MCF 10A (cell line): ENCODE measurements around the gene SYF2. TPM values are rescaled to one million over a fixed set of nuclear protein-coding genes. Genes with fewer than 3 reads are reported as not detected.

ENCODE experiments used
- BruUV-seq: library from RNA; stranded (reverse); fragments of 400-500 nt; replicated peaks from 2 replicates; lab custom pipeline; 2021; lab: Mats Ljungman, UMichigan
- CTCF ChIA-PET: fragments of 300-600 bp; sonication (Branson Sonifier 250); formaldehyde crosslinking; extraction: SDS; loops from one replicate; lab custom pipeline; 2021; ENCODE audit warnings: antibody characterized with exemption, inconsistent platforms; lab: Yijun Ruan, JAX
- POLR2A ChIA-PET: fragments of 300-600, 350-650 bp; sonication (Branson Sonifier 250); formaldehyde crosslinking; extraction: SDS; loops from one replicate; lab custom pipeline; 2020; ENCODE audit warnings: antibody characterized with exemption, inconsistent platforms; lab: Yijun Ruan, JAX
- DNase-seq: peaks from one replicate; pipeline ENCODE4 v3.0.0-alpha.2; 2018; ENCODE audit not compliant: unreplicated experiment
- H3K27ac Mint-ChIP-seq: one replicate; pipeline ENCODE4 v1.8.0; 2022; ENCODE audit warnings: mild to moderate bottlenecking, low read depth, mixed read lengths; ENCODE audit not compliant: unreplicated experiment
- H3K27me3 Mint-ChIP-seq: one replicate; pipeline ENCODE4 v1.8.0; 2022; ENCODE audit warnings: mixed read lengths; ENCODE audit not compliant: insufficient read depth, unreplicated experiment
- H3K36me3 Mint-ChIP-seq: one replicate; pipeline ENCODE4 v1.8.0; 2022; ENCODE audit warnings: mild to moderate bottlenecking, moderate library complexity, mixed read lengths; ENCODE audit not compliant: insufficient read depth, unreplicated experiment
- H3K4me1 Mint-ChIP-seq: one replicate; pipeline ENCODE4 v1.8.0; 2022; ENCODE audit warnings: mixed read lengths; ENCODE audit not compliant: insufficient read depth, unreplicated experiment
- H3K4me3 Mint-ChIP-seq: one replicate; pipeline ENCODE4 v1.8.0; 2022; ENCODE audit warnings: mild to moderate bottlenecking, moderate library complexity, mixed read lengths; ENCODE audit not compliant: unreplicated experiment
- H3K9me3 Mint-ChIP-seq: one replicate; pipeline ENCODE4 v1.8.0; 2022; ENCODE audit warnings: mixed read lengths; ENCODE audit not compliant: unreplicated experiment
- intact Hi-C: fragments of 100-400 bp; cut with micrococcal nuclease; formaldehyde crosslinking; loops from 2 replicates; pipeline ENCODE4 v1.14.1; 2022
- total RNA-seq: library from RNA; stranded (reverse); gene quantifications from 2 replicates; pipeline ENCODE4 v1.2.3, GENCODE V29; 2022
- TF ChIP-seq, protein P1 (sequence below): fragments of 200-600 bp; IDR thresholded peaks from one replicate; pipeline ENCODE4 v1.8.0; 2022; ENCODE audit warnings: antibody characterized with exemption, mild to moderate bottlenecking; ENCODE audit not compliant: unreplicated experiment

Gene SYF2
- total RNA-seq, 1 experiment from 2014 or later: 43.0 TPM

DNA sequence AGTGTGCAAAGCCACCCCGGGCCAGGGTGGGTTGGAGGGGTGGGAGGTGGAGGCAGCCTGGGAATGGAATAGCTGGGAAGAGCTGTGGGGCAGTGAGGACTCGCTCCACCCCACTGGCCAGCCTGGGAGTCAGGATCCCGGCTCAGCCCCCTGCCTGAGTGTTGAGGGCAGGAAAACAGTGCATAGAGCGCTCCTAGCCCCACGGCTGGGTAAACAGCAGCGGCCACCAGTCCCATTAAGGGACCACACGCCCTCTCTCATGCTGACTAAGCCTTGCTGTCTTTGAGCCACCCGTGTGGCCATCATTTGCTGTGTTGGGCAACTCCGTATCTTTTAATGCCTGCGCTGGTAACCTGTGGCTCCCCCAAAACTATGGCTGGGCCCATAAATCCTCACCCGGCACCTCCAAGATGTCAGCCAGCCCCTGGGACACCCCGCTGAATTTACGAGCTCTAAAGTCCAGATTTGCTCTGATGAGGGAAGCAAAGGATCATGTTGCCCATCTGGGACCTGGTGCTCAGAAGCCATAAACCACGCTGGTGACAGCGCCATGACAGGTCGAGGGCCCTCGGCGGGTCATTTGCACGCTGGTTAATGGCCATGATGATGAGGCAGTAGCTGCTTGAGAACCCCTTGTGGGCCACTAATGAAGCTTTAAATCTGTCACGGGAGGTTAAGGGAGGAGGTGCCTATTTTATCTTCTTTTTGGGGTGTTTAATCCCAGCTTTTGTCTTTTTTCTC is 34.9 kb downstream of the SYF2 start:
- CTCF ChIA-PET: interaction anchor here (0.6 to 1.9 kb wide), 3 partner anchors 7 to 18 kb away, joined by 3 to 5 read pairs (median 3); no protein-coding TSS in a partner anchor
- no peaks in the 10 kb centered on the region for H3K9me3 Mint-ChIP-seq
- intact Hi-C loops: no loop called here
- peaks cover 7% of the 10 kb centered on the region for H3K4me1 Mint-ChIP-seq
- POLR2A ChIA-PET: no interaction called here
- H3K4me3 Mint-ChIP-seq: no peak overlapping the region
- DNase-seq: no peak
- H3K36me3 Mint-ChIP-seq: no peaks in the 10 kb centered on the region
- TF ChIP-seq, protein P1, sequence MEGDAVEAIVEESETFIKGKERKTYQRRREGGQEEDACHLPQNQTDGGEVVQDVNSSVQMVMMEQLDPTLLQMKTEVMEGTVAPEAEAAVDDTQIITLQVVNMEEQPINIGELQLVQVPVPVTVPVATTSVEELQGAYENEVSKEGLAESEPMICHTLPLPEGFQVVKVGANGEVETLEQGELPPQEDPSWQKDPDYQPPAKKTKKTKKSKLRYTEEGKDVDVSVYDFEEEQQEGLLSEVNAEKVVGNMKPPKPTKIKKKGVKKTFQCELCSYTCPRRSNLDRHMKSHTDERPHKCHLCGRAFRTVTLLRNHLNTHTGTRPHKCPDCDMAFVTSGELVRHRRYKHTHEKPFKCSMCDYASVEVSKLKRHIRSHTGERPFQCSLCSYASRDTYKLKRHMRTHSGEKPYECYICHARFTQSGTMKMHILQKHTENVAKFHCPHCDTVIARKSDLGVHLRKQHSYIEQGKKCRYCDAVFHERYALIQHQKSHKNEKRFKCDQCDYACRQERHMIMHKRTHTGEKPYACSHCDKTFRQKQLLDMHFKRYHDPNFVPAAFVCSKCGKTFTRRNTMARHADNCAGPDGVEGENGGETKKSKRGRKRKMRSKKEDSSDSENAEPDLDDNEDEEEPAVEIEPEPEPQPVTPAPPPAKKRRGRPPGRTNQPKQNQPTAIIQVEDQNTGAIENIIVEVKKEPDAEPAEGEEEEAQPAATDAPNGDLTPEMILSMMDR: no peak
- H3K27me3 Mint-ChIP-seq: peaks cover 34% of the 10 kb centered on the region
- H3K27ac Mint-ChIP-seq: no peak overlapping the region
- no TSS peak for BruUV-seq

DNA sequence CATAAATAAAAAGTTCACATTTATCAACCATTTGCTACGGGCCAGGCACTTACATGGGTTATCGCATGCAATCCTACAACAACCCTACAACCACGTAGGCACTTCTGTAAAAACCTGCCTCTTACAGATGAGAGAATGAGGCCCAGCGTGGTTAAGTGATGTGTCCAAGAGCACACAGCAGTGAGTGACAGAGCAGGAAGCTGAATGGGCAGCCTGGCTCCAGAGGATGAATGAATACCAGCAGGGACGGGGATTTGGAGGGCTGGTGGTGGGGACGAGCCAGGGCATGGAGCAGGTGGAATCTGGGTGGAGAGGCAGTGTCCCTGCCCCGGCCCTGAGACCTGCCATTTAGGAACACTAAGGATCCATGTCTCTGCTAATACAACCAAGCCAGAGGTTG is 35.5 kb downstream of the SYF2 start:
- CTCF ChIA-PET: interaction anchor here (0.6 to 1.9 kb wide), 4 partner anchors 8 to 160 kb away, joined by 3 to 5 read pairs (median 3); no protein-coding TSS in a partner anchor
- intact Hi-C loops: no loop called here
- TF ChIP-seq, protein P1: no peak
- no TSS peak for BruUV-seq
- Mint-ChIP-seq H3K4me3 (no peak overlapping the region), H3K27ac (no peak overlapping the region), H3K36me3 (no peaks in the 10 kb centered on the region), H3K27me3 (peaks cover 36% of the 10 kb centered on the region), H3K9me3 (no peaks in the 10 kb centered on the region), H3K4me1 (peaks cover 7% of the 10 kb centered on the region)
- POLR2A ChIA-PET: no interaction called here
- no peak for DNase-seq

DNA sequence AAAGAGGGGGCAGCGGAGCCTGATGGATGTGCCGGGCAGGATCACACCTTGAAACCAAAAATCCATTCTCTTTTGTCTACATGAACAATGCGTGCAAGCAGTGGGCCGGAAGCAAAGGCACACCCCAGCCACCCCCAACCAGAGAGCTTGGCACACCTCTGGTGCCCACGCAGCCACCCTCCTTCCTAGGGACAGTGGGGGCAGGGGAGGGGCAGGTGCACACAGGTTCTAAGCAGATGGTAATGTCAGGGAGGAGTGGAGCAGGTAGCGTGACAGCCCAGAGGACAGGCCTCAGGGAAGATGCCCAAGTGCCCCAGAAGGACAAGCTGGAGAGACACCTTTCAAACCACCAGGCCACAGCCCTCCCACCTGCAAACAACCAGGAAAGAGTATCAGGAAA is 36.5 kb downstream of the SYF2 start:
- intact Hi-C loops: no loop called here
- H3K4me1 Mint-ChIP-seq: peaks cover 7% of the 10 kb centered on the region
- H3K27ac Mint-ChIP-seq: no peak overlapping the region
- H3K4me3 Mint-ChIP-seq: no peak overlapping the region
- H3K9me3 Mint-ChIP-seq: no peaks in the 10 kb centered on the region
- BruUV-seq: no TSS peak
- POLR2A ChIA-PET: no interaction called here
- TF ChIP-seq, protein P1: no peak
- peaks cover 36% of the 10 kb centered on the region for H3K27me3 Mint-ChIP-seq
- CTCF ChIA-PET: interaction anchor here (1.0 to 1.3 kb wide), 2 partner anchors 9 to 159 kb away, joined by 3 read pairs; no protein-coding TSS in a partner anchor
- DNase-seq: no peak
- no peaks in the 10 kb centered on the region for H3K36me3 Mint-ChIP-seq

DNA sequence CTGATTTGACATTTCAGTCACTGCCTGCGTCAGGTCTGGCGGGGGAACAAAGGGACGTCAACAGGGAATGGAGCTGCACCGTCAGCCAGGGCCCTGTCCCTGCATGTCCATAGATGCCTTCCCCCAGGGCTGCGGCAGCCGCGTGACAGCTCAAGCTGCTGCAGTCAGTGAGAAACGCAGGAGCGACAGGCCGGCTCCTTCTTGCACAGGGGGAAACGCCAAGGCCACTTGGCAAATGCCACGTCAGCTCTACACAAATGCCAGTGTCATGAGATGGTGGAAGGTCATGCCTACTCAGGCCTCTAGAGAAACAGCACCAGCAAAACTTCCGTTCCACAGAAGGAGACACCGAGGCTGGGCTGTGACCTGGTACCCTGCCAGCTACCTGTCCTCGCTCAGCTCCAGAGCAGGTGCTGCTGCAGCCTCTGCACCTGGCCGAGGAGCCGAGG is 37.7 kb downstream of the SYF2 start:
- DNase-seq: peak; percentile 6
- no peaks in the 10 kb centered on the region for H3K36me3 Mint-ChIP-seq

More for the DNA sequence above, 37.7 kb downstream of the SYF2 start:
- Mint-ChIP-seq H3K27ac (no peak overlapping the region), H3K9me3 (no peaks in the 10 kb centered on the region), H3K27me3 (peaks cover 36% of the 10 kb centered on the region), H3K4me3 (no peak overlapping the region), H3K4me1 (peaks cover 7% of the 10 kb centered on the region)
- intact Hi-C loops: no loop called here
- TF ChIP-seq, protein P1: no peak
- ChIA-PET POLR2A (no interaction called here), CTCF (interaction anchor here (1.0 kb wide), 1 partner anchor 11 kb away, joined by 6 read pairs; no protein-coding TSS in a partner anchor)
- BruUV-seq: no TSS peak
